ENCODE results near the gene PGBD5.

Gene PGBD5

GRCh38 chr1:230309646-230310177 lies 116.4 kb downstream of the PGBD5 start:
- no peak for DNase-seq (ENCODE audit: extremely low read depth in 1 of 2, low read depth in 1 of 2)

DNA sequence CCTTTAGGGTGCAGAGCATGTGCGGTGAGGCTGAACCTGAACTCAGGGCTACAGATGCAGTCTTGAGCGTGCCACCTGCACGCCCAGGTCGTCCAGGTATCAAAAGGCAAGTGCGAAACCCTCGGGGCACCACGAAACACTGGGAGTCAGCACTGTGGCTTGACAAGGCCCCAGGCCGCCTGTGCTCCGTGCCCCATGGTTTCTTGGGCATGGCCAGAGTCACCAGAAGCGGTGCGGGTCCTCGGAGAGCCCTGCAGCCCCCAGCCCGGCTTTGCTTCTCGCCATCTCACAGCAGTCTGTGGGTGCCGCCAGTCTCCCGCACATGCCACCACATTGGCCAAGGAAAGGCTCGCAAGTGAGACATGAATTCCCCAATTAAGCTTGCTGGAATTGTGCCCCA lies 117.3 kb downstream of the PGBD5 start:
- no peak for DNase-seq (ENCODE audit: extremely low read depth in 1 of 2, low read depth in 1 of 2)

DNA sequence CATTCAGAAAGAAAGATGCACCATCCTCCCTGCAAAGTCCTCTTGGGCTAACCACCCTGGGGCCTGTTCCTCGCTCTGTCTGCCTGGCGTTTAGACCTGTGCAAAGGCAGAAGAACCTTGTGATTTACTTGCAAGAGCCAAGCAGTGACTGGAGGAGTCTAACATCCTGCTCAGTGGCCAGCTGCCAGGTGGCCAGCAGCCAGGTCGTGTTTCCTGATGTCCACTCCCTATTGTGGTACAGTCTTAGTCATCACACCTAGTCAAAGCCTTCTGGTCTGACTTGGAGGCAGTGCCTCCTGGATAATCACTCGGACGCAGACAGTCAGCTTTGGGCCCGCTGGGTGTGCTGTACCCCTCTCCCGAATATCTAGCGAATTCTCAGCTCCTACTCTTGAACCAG lies 118.1 kb downstream of the PGBD5 start:
- DNase-seq (ENCODE audit: extremely low read depth in 1 of 2, low read depth in 1 of 2): no peak

DNA sequence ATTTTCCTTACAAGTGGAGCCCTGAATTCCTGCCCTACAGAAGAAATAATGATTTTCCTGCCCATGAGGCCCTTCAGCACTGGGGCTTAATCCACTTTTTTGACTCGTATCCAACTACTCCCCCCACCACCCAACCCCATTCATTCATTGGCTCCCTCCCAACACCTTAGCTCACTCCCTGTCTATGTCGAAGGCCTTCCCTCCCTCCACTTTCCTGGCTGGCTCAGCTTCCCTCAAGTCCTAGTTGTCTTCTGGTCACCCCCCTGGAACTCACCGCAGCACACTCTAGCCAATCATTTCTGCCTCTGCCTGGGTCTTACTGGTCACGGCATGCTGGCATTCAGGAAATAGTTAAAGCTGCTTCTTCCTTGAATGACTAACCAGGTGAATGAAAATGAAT lies 118.9 kb downstream of the PGBD5 start:
- no peak for DNase-seq (ENCODE audit: extremely low read depth in 1 of 2, low read depth in 1 of 2)

DNA sequence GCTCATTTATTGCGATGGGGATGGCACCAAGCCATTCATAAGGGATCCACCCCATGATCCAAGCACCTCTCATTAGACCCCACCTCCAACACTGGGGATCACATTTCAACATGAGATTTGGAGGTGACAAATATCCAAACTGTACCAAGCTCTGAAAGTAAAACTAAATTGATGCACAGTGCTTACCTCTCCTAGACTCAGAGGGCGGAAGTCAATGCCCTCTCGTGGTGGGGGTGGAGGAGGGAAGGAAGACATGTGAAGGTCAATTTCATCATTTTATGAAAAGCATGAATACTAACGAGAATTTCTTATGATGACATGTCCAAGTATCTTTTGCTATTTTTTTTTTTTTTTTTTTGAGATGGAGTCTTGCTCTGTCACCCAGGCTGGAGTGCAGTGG lies 120.0 kb downstream of the PGBD5 start:
- no peak for DNase-seq (ENCODE audit: extremely low read depth in 1 of 2, low read depth in 1 of 2)

GRCh38 chr1:230303822-230304221 lies 122.3 kb downstream of the PGBD5 start:
- no peak for DNase-seq (ENCODE audit: extremely low read depth in 1 of 2, low read depth in 1 of 2)

- no peak for DNase-seq (ENCODE audit: extremely low read depth in 1 of 2, low read depth in 1 of 2)
Measured at GRCh38 chr1:230303069-230303468, 123.1 kb downstream of the PGBD5 start.

- DNase-seq (ENCODE audit: extremely low read depth in 1 of 2, low read depth in 1 of 2): no peak
Measured at GRCh38 chr1:230301822-230302221, 124.3 kb downstream of the PGBD5 start.

DNA sequence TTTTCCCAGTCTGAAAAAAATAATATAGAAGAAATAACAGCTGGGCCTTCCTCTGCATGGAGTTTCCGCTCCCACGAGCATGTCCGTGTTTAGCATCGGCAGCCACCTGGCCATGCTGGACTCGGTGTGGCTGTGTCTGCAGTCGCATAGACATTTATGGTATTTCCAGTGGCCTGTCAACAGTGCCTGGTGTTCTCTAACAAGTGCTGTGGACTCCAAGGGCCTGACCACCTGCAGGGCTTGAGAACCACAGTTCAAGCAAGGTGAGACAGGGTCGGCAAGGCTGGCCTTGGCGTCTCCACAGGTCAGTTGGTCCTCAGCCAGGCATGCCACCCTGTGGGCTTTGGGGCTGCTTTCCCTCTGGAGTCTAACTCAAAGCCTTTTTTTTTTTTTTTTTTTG lies 124.8 kb downstream of the PGBD5 start:
- no peak for DNase-seq (ENCODE audit: extremely low read depth in 1 of 2, low read depth in 1 of 2)

- no peak for DNase-seq (ENCODE audit: extremely low read depth in 1 of 2, low read depth in 1 of 2)
Measured at GRCh38 chr1:230300322-230301301, 125.5 kb downstream of the PGBD5 start.

DNA sequence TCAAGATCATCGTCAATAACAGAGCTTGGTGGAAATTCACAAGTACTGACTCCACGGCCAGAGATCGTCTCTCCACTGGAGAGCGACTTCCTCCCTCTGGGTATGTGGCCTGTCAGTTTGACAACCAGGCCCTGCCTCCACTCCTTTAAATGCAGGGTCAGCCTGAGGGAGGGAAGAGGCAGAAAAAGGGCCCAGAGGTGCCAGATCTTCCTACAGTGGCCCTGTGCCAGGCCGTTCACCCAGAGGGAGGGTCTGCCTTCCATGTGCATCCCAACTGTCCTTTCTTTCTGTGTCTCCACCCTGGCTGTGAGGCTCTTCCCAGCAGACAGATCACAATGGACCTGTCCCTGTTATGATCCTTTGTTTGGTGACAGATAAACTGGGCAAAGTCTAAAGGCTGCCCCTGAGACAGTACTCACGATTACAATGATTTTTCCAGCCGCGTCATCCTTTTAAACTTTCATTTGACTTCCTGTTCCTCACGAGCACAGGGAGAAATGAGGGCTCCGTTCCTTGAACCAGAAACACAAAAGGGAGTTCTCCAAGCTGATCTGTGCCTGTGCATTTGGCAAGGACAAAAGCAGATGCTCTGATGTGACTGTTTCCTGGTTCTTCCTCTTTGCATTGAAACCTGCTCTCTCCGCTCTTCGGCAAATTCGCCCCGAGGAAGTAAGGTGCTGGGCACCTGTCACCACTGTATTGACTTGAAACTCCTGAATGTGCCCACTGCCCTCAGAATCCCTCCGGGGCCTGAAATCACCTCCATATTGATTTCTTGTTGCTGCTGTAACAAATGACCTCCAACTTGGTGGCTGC lies 126.7 kb downstream of the PGBD5 start:
- DNase-seq (ENCODE audit: extremely low read depth in 1 of 2, low read depth in 1 of 2): no peak

- no peak for DNase-seq (ENCODE audit: extremely low read depth in 1 of 2, low read depth in 1 of 2)
Measured at GRCh38 chr1:230295367-230295766, 130.8 kb downstream of the PGBD5 start.

- no peak for DNase-seq (ENCODE audit: extremely low read depth in 1 of 2, low read depth in 1 of 2)
Measured at GRCh38 chr1:230293390-230293700, 132.8 kb downstream of the PGBD5 start.

DNA sequence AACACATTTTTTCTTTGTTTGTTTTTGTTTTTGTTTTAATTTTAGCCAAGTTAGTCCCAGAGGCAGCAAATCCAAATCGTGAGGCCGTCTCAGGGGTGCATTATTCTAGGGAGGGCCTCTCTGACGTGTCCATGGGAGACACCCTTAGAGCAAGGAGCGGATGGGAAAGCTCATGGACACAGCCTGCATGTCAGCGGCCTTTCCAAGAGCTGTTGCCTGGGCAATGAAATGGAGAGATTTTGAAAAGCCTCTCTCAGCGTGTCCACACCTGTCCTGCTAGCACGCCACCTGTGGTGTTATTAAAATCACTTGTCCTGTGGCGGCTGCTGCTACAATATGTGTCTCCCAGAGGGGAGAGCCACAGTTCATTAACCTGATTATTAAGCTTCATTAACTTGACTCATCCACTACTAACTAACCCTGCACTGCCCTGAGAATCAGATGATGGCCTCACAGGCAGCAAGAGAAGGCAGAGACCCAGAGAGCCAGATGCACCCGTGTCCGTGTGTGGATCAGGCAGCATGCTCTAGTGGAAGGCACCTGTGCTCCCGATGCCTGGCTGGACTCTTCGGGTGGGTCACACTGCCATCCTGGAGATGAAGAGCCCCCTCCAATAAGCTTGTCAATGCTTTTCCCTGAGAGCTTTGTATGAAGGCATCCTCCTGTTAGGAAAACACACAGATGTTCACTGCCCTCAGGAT lies 133.3 kb downstream of the PGBD5 start:
- DNase-seq (ENCODE audit: extremely low read depth in 1 of 2, low read depth in 1 of 2): no peak

GRCh38 chr1:230291731-230292620 lies 134.2 kb downstream of the PGBD5 start:
- DNase-seq (ENCODE audit: extremely low read depth in 1 of 2, low read depth in 1 of 2): no peak

GRCh38 chr1:230289350-230289644 lies 136.8 kb downstream of the PGBD5 start:
- no peak for DNase-seq (ENCODE audit: extremely low read depth in 1 of 2, low read depth in 1 of 2)

DNA sequence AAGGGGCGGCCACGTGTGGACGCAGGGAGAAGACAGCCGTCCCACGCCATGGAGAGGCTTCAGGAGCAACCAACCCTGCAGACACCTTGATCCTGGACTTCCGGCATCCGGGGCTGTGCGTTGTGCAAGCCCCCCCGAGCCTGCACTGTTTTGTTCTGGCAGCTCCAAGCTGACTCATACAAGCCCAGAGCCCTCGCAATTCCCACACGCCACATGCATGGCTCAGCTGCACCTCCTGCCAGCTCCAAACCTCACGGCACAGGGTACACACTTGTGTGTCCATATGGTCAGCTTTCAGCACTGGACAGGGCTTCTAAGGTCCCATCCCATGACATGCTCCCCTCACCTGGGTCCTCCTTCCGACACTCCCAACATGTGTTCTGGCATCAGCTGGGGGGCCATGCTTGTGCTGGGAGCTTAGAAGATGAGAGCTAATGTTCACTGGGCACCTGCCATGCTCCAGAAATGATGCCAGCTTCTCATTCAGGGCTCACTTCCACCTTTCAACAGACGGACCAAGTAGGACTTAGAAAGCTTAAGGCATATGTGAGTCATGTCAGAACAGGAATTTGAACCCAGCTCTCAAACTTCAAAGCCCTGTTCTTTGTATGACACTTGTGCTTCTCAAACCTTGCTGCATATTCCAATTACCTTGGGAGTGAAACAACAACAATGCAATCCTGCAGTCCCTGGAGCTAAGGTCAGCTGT lies 137.3 kb downstream of the PGBD5 start:
- no peak for DNase-seq (ENCODE audit: extremely low read depth in 1 of 2, low read depth in 1 of 2)

GRCh38 chr1:230287674-230288315 lies 138.3 kb downstream of the PGBD5 start:
- no peak for DNase-seq (ENCODE audit: extremely low read depth in 1 of 2, low read depth in 1 of 2)

DNA sequence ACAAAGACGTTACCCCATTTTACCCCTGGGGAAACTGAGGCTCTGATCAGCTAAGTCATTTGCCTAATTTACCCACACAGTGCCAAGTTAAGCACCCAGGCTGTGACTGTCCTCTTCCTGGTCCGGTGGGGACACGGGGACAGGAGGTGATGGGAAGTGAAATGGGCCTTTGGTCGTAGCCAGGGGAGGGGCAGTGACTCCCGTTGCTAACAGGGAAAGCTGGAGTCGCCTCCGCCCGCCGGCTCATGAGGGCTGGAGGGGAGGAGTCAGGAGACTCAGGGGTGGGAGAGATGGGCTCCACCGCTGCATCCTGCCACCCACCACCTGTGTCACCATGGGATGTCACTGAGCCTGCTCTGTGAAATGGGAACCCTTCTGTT lies 139.3 kb downstream of the PGBD5 start:
- no peak for DNase-seq (ENCODE audit: extremely low read depth in 1 of 2, low read depth in 1 of 2)

Data from activated CD8-positive, alpha-beta memory T cell treated with anti-CD3 and anti-CD28 coated beads for 1 hour (primary cell).